KMS-11 (cell line): ENCODE results near the gene ENO4.

Experiments used
- H2AFZ ChIP-seq: fragments of 200-600 bp; sonication (generic); 2 replicates; pipeline ENCODE4 v1.6.1; 2016; ENCODE audit warnings: antibody characterized with exemption, mixed run types, low read depth
- H3K27ac ChIP-seq: fragments of 200-600 bp; sonication (generic); 2 replicates; pipeline ENCODE4 v1.6.1; 2016; ENCODE audit warnings: mild to moderate bottlenecking, mixed run types
- H3K27me3 ChIP-seq: fragments of 200-600 bp; sonication (generic); 2 replicates; pipeline ENCODE4 v1.6.1; 2017; ENCODE audit warnings: mild to moderate bottlenecking, low read depth, mixed run types, moderate library complexity; ENCODE audit not compliant: insufficient read depth
- H3K36me3 ChIP-seq: fragments of 200-600 bp; sonication (generic); 2 replicates; pipeline ENCODE4 v1.6.1; 2017; ENCODE audit warnings: mild to moderate bottlenecking, mixed run types; ENCODE audit not compliant: insufficient read depth
- H3K4me1 ChIP-seq: fragments of 200-600 bp; sonication (generic); 2 replicates; pipeline ENCODE4 v1.6.1; 2016; ENCODE audit warnings: mild to moderate bottlenecking, low read depth, mixed run types; ENCODE audit not compliant: poor library complexity, severe bottlenecking
- H3K4me2 ChIP-seq: fragments of 200-600 bp; sonication (generic); 2 replicates; pipeline ENCODE4 v1.7.0; 2016; ENCODE audit warnings: mild to moderate bottlenecking, mixed run types
- H3K4me3 ChIP-seq: fragments of 200-600 bp; sonication (generic); IDR thresholded peaks from 2 replicates; pipeline ENCODE4 v1.6.1; 2017; ENCODE audit warnings: low read depth, low read length, mixed read lengths; ENCODE audit not compliant: insufficient read depth
- H3K79me2 ChIP-seq: fragments of 200-600 bp; sonication (generic); 2 replicates; pipeline ENCODE4 v1.6.1; 2016; ENCODE audit warnings: low read depth, mixed run types; ENCODE audit not compliant: insufficient read depth
- H3K9ac ChIP-seq: fragments of 200-600 bp; sonication (generic); 2 replicates; pipeline ENCODE4 v1.6.1; 2016; ENCODE audit warnings: mild to moderate bottlenecking, mixed run types
- H4K20me1 ChIP-seq: fragments of 200-600 bp; sonication (generic); 2 replicates; pipeline ENCODE4 v1.6.1; 2016; ENCODE audit warnings: mild to moderate bottlenecking, mixed run types; ENCODE audit not compliant: insufficient read depth
- CTCF ChIP-seq: fragments of 200-600 bp; sonication (generic); conservative IDR thresholded peaks from 2 replicates; pipeline ENCODE4 v1.6.1; 2017; ENCODE audit warnings: low read depth, mild to moderate bottlenecking, antibody characterized with exemption, low read length, moderate library complexity, mixed read lengths

Gene ENO4

DNA sequence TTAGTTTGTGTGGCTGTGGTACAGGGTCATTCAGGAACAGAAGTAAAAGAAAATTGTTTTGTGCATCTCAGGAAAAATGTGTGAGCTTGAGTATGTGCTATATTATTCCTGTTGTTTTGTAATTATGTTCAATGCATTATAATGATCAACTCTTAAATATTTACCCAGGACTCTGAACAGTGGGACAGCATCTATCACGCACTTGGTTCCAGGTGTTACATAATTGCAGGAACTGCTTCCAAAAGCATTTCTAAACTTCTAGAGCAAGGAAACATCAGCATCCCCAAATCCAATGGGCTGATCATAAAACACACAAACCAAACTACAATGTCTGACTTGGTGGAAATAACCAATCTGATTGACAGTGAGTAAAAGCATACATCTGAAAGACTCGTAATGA lies 26.6 kb downstream of the ENO4 start:
- H3K27me3 ChIP-seq = no peaks in the 10 kb centered on the region
- TF ChIP-seq CTCF = no peak
- no peak overlapping the region for H3K9ac ChIP-seq
- no peaks in the 10 kb centered on the region for H3K36me3 ChIP-seq
- H4K20me1 ChIP-seq = no peaks in the 10 kb centered on the region
- no peak overlapping the region for H3K4me2 ChIP-seq
- no peak overlapping the region for H3K4me3 ChIP-seq
- H3K27ac ChIP-seq = no peak overlapping the region
- H3K4me1 ChIP-seq = no peaks in the 10 kb centered on the region
- H2AFZ ChIP-seq = no peak overlapping the region
- no peaks in the 10 kb centered on the region for H3K79me2 ChIP-seq

DNA sequence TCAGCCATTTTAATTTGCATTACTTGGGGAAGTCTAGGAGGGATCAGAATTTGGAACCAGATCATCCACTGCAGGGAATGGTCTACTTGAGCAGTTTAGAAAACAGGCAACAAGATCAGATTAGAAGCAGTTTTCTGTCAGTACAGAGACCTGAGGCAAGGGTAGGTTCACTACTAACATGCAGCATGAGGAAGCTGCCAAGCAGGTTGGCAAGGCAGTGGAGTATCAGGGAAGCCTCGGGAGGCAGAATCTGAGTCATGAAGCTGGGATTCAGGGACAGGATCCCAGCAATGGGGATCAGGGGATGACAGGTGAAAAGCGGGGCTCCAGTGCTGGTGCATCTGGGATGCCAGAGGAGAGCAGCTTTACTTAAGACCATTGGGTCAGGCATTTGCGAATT lies 28.1 kb downstream of the ENO4 start:
- Histone ChIP-seq H2AFZ (no peak overlapping the region), H3K27me3 (no peaks in the 10 kb centered on the region), H4K20me1 (no peaks in the 10 kb centered on the region), H3K4me3 (no peak overlapping the region), H3K4me2 (no peak overlapping the region), H3K9ac (no peak overlapping the region), H3K79me2 (no peaks in the 10 kb centered on the region), H3K4me1 (no peaks in the 10 kb centered on the region), H3K36me3 (no peaks in the 10 kb centered on the region), H3K27ac (no peak overlapping the region)
- no peak for TF ChIP-seq CTCF

GRCh38 chr10:116878123-116878522 lies 28.8 kb downstream of the ENO4 start:
- Histone ChIP-seq H3K79me2 (no peaks in the 10 kb centered on the region), H3K27me3 (no peaks in the 10 kb centered on the region), H4K20me1 (no peaks in the 10 kb centered on the region), H3K4me2 (no peak overlapping the region), H3K9ac (no peak overlapping the region), H2AFZ (no peak overlapping the region), H3K27ac (no peak overlapping the region), H3K4me1 (no peaks in the 10 kb centered on the region), H3K36me3 (no peaks in the 10 kb centered on the region), H3K4me3 (no peak overlapping the region)
- no peak for TF ChIP-seq CTCF

- H3K27me3 ChIP-seq = no peaks in the 10 kb centered on the region
- no peak overlapping the region for H3K27ac ChIP-seq
- H4K20me1 ChIP-seq = no peaks in the 10 kb centered on the region
- no peaks in the 10 kb centered on the region for H3K4me1 ChIP-seq
- no peak overlapping the region for H3K4me3 ChIP-seq
- H2AFZ ChIP-seq = no peak overlapping the region
- TF ChIP-seq CTCF = no peak
- H3K79me2 ChIP-seq = no peaks in the 10 kb centered on the region
- H3K4me2 ChIP-seq = no peak overlapping the region
- H3K9ac ChIP-seq = no peak overlapping the region
- H3K36me3 ChIP-seq = no peaks in the 10 kb centered on the region
Measured at GRCh38 chr10:116879817-116880216, 30.5 kb downstream of the ENO4 start.
